Measurements from ENCODE around the gene MYO18A.

Gene MYO18A

GRCh38 chr17:29215717-29216116 lies 35.5 kb upstream of the MYO18A start:
- in situ Hi-C loops (cut with HindIII; ENCODE audit: low pct_ligation_motif_present, low sequenced_read_pairs), result no loop called here
- H3K4me3 ChIP-seq (ENCODE audit: low read depth, low read length), result no peak overlapping the region
- no peak overlapping the region for H3K27ac ChIP-seq
- H3K36me3 ChIP-seq (replicated peaks), result no peaks in the 10 kb centered on the region
- DNase-seq, result peak; percentile 24
- no peaks in the 10 kb centered on the region for H3K27me3 ChIP-seq (replicated peaks)
- no peak for TF ChIP-seq CTCF (IDR thresholded peaks at IDR 0.05; ENCODE audit: low read depth, low read length, missing control alignments)

- no peak for DNase-seq
- Histone ChIP-seq H3K27ac (no peak overlapping the region), H3K4me3 (ENCODE audit: low read depth, low read length) (no peak overlapping the region), H3K36me3 (replicated peaks) (no peaks in the 10 kb centered on the region), H3K27me3 (replicated peaks) (no peaks in the 10 kb centered on the region)
- no peak for TF ChIP-seq CTCF (IDR thresholded peaks at IDR 0.05; ENCODE audit: low read depth, low read length, missing control alignments)
- in situ Hi-C loops (cut with HindIII; ENCODE audit: low pct_ligation_motif_present, low sequenced_read_pairs), result no loop called here
Observed at GRCh38 chr17:29215174-29215573, 35.0 kb upstream of the MYO18A start.

- H3K27ac ChIP-seq, result no peak overlapping the region
- H3K4me3 ChIP-seq (ENCODE audit: low read depth, low read length), result no peak overlapping the region
- TF ChIP-seq CTCF (IDR thresholded peaks at IDR 0.05; ENCODE audit: low read depth, low read length, missing control alignments), result no peak
- DNase-seq, result no peak
- no peaks in the 10 kb centered on the region for H3K36me3 ChIP-seq (replicated peaks)
- H3K27me3 ChIP-seq (replicated peaks), result no peaks in the 10 kb centered on the region
- in situ Hi-C loops (cut with HindIII; ENCODE audit: low pct_ligation_motif_present, low sequenced_read_pairs), result no loop called here
Observed at GRCh38 chr17:29214215-29215146, 34.3 kb upstream of the MYO18A start.

GRCh38 chr17:29212681-29213121 lies 32.5 kb upstream of the MYO18A start:
- Histone ChIP-seq H3K27ac (no peak overlapping the region), H3K36me3 (replicated peaks) (no peaks in the 10 kb centered on the region), H3K4me3 (ENCODE audit: low read depth, low read length) (no peak overlapping the region), H3K27me3 (replicated peaks) (no peaks in the 10 kb centered on the region)
- in situ Hi-C loops (cut with HindIII; ENCODE audit: low pct_ligation_motif_present, low sequenced_read_pairs), result no loop called here
- no peak for DNase-seq
- TF ChIP-seq CTCF (IDR thresholded peaks at IDR 0.05; ENCODE audit: low read depth, low read length, missing control alignments), result no peak

- Histone ChIP-seq H3K36me3 (replicated peaks) (no peaks in the 10 kb centered on the region), H3K27ac (no peak overlapping the region), H3K4me3 (ENCODE audit: low read depth, low read length) (no peak overlapping the region), H3K27me3 (replicated peaks) (no peaks in the 10 kb centered on the region)
- in situ Hi-C loops (cut with HindIII; ENCODE audit: low pct_ligation_motif_present, low sequenced_read_pairs), result no loop called here
- no peak for DNase-seq
- no peak for TF ChIP-seq CTCF (IDR thresholded peaks at IDR 0.05; ENCODE audit: low read depth, low read length, missing control alignments)
Observed at GRCh38 chr17:29212094-29212631, 32.0 kb upstream of the MYO18A start.
